ENCODE measurements around the gene DRD2.
"Not testable (repeated sequence)": the region's sequence is repeated elsewhere in the genome, so short reads cannot be mapped to it uniquely, and the experiment has no call there.

DRD2 gene

GRCh38 chr11:113475160-113475761, at the start of gene DRD2:
TSS of gene DRD2 (minus strand) at chr11:113475398. CDS start at chr11:113424651, 50,747 bp downstream.
- no peak for DNase-seq

GRCh38 chr11:113523906-113524305, 48.7 kb upstream of the DRD2 start:
- DNase-seq: not testable (repeated sequence)

GRCh38 chr11:113521737-113522517, 46.7 kb upstream of the DRD2 start:
- no peak for DNase-seq

- DNase-seq: no peak
Measured at GRCh38 chr11:113519989-113520613, 44.9 kb upstream of the DRD2 start.

GRCh38 chr11:113518716-113519495, 43.7 kb upstream of the DRD2 start:
- no peak for DNase-seq

GRCh38 chr11:113517361-113517760, 42.2 kb upstream of the DRD2 start:
- DNase-seq: no peak

GRCh38 chr11:113514856-113515255, 39.7 kb upstream of the DRD2 start:
- DNase-seq: no peak

- DNase-seq: no peak
Measured at GRCh38 chr11:113507341-113507740, 32.1 kb upstream of the DRD2 start.

GRCh38 chr11:113506893-113507292, 31.7 kb upstream of the DRD2 start:
- no peak for DNase-seq

- no peak for DNase-seq
Measured at GRCh38 chr11:113506461-113506860, 31.3 kb upstream of the DRD2 start.

GRCh38 chr11:113505541-113506375, 30.6 kb upstream of the DRD2 start:
- no peak for DNase-seq

GRCh38 chr11:113505046-113505445, 29.8 kb upstream of the DRD2 start:
- DNase-seq: no peak

GRCh38 chr11:113504586-113504985, 29.4 kb upstream of the DRD2 start:
- no peak for DNase-seq

- no peak for DNase-seq
Measured at GRCh38 chr11:113504071-113504470, 28.9 kb upstream of the DRD2 start.

- DNase-seq: no peak
Measured at GRCh38 chr11:113497066-113497910, 22.1 kb upstream of the DRD2 start.

GRCh38 chr11:113496026-113496651, 20.9 kb upstream of the DRD2 start:
- no peak for DNase-seq

- DNase-seq: no peak
Measured at GRCh38 chr11:113494021-113494420, 18.8 kb upstream of the DRD2 start.

- DNase-seq: no peak
Measured at GRCh38 chr11:113493206-113493605, 18.0 kb upstream of the DRD2 start.

- no peak for DNase-seq
Measured at GRCh38 chr11:113488931-113489351, 13.7 kb upstream of the DRD2 start.

- DNase-seq: no peak
Measured at GRCh38 chr11:113487622-113488021, 12.4 kb upstream of the DRD2 start.

GRCh38 chr11:113484223-113484622, 9.0 kb upstream of the DRD2 start:
- DNase-seq: no peak

Measured in SIG-M5 (cell line).